Activated CD4-positive, alpha-beta T cell treated with anti-CD3 and anti-CD28 coated beads, Interleukin-2, Interleukin-6, amounts not matched to agents 100 ng/mL and 50 ng/mL, durations not matched to agents 16 hours and 8 hours (primary cell): Measurements from ENCODE around the gene OSBPL6.
"Not testable (repeated sequence)": the region's sequence is repeated elsewhere in the genome, so short reads cannot be mapped to it uniquely, and the experiment has no call there.

Experiments
- DNase-seq: peaks from one replicate; pipeline ENCODE4 v3.0.0-alpha.2; 2020

OSBPL6 gene

DNA sequence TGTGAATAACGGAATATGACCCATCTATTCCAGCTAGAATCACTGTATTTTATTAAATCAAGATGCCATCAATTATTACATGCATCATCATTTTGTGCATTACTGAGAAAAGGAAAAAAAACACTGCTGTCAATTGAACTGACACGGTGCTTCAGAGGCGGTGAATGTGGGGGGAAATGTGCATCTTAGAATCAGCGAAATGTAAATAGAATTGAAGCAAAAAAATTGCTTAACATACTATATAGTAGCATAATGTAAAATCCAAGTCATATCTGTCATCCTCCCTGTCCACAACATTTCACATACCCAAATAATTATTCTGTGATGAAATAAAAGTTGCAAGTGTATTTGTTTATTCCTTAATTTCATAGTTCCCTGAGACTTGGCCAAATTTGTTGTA lies 172.1 kb downstream of the OSBPL6 start:
- DNase-seq = no peak

DNA sequence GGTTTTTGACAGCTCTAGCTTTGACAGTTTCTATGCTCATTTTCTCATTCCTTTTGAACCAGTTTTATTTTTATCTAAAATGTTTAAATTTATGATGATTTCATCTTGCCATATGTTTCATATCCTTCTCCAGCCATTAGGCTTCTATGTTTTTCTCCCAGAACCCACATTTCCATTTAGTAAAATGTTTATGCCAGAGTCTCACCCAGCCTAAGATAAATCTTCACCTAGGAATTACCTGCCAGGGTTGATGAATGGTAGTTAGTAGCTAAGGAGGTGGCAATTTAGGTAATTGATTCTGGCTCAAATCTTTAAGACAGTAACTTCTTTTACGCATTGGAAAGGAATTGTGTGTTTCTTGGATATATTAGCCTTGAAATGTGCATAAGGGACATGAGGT lies 173.0 kb downstream of the OSBPL6 start:
- no peak for DNase-seq

DNA sequence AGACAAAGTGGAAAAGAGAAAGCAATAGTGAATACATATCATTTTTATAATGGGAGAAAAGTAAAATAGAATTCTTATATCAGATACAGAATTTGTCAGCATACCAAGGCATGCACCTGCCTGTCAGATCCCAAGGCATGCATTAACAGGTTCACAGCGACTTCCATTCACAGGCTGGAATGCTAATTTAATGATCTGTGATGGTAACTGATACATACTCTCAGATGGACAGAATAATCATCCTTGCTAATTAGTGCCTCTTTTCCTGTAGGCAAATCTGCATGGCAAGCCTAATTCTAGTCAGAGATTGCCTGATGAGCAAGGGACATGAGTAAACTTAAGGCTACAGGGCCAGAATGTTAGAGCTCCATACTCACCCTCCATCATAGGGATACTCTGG lies 180.6 kb downstream of the OSBPL6 start:
- DNase-seq = no peak

DNA sequence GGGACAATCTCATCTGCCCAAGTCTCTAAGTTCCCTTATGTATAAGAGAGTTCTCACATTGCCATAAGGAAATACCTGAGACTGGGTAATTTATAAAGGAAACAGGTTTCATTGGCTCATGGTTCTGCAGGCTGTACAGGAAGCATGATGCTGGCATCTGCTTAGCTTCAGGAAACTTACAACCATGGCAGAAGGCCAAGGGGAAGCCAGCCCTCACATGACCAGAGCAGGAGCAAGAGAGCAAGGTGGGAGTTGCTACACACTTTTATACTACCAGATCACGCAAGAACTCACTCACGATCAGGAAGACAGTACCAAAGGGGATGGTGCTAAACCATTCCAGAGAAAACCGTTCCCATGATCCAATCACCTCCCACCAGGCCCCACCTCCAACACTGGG lies 182.7 kb downstream of the OSBPL6 start:
- no peak for DNase-seq

DNA sequence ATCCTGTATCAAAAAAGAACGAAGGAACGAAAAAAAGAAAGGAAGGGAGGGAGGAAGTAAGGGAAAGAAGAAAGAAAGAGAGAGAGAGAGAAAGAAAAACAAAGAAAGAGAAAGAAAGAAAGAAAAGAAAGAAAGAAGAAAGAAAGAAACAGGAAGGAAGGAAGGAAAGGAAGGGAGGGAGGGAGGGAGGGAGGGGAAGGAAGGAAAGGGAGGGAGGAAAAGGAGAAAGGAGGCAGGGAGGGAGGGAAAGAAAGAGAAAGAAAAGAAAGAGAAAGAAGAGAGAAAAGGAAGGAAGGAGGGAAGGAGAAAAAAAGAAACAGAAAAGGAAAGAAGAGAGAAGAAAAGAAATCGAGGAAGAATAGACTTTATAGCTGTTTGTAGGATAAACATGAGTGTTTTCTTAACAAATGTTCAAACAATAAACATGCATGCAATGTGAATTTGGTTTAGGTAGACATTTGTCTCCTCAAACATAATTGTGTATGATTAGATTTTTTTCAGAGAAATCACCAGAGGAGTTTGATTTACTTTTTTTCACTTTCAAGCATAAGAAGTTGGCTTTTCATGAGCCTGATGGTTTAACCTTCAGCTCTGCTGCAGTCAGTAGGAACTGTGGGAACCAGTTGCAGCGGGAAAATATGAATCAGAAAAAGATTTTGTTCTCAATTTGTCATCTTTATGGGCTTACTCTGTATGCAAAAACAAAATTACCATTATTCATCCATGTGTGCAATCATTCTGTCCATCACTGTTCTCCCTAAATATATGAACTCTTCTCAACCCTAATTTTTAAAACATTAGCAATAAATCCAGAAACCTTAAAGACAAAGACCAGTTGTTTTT lies 185.1 kb downstream of the OSBPL6 start:
- no peak for DNase-seq

DNA sequence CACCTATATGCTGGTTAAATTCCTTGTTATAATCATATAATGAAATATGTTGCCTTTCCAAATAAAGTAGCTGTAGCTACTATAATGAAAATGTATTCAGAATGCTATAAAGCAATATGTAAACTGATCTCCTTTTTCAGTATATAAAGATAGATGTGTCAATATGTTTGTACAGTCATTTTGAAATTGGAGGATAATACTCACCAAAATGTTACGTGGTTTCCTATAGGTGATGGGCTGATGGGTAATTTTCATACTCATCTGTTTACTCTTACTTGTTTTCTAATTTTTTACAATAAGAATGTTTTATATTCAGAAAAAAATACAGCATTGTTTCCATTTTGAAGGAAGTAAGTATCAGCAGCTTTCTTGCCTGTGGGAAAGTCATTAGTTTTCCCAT lies 186.5 kb downstream of the OSBPL6 start:
- peak; percentile 34 for DNase-seq

DNA sequence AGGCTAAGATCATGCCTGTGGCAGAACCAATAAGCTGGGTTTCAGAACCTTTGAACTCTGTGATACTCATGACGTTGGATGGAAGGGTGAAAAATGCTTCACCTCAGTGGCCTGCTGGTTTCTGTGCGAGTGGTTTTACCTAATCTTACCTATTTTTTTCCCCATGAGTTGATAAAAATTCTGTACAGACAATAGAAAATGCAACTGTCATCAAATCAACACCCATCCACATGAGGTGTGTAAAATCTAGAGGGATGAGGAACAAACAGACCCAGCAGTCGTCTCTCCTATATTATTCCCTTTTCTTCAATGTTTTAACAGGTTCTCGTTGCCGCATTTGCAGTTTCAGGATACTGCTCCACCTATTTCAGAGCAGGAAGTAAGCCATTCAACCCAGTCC lies 189.4 kb downstream of the OSBPL6 start:
- DNase-seq = no peak

DNA sequence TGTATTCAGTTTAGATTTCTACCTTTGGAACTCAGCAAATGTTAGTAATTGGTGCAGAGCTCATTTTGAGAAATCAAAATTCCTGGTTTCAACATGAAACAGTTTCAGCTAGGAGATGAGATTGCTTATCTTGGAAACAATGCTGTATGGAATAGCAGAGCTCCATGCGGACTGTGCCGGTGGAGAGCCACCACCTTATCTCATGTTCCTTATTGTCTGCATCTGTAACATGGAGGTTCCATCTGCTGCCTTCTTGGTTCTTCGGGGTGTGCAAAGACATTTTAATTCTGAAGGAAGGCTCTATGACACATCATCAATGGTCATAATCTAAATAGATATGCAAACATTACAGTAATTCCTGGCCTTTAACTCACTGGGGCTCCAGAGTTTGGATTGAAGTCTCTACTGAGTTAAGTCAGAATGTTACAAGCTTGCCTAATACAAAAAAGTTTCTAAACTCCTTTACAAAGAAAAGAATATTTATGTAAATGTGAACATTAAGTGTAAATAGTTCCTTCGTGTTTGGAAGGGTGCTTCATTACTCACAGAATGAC lies 191.4 kb downstream of the OSBPL6 start:
- no peak for DNase-seq

DNA sequence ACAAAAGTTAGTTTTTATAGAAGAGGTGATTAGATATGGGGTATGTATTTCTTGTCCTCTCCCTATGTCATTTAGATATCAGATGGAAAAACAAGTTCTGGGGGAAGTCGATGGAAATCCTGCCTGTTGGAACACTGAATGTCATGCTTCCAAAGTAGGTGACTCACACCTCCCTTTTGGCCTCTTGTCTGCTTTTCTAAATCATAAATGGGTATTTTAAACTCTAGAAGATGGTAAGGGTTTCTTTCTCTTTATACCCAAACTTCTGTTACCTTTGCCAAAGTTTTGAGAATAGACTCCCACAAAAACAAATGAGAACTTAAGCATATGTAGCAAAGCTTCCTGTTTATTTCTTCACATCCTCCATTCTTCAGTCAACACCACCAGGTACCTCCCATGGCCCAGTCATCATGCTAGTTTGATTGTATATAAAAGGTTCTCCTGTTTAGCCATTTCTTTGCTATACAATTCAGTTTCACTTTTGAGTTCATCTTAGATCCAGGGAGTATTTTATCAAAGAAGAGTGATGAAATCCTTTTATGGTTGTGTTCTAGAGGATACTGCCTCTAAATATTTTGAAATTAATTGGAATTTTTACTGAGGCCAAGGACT lies 192.8 kb downstream of the OSBPL6 start:
- DNase-seq = no peak

DNA sequence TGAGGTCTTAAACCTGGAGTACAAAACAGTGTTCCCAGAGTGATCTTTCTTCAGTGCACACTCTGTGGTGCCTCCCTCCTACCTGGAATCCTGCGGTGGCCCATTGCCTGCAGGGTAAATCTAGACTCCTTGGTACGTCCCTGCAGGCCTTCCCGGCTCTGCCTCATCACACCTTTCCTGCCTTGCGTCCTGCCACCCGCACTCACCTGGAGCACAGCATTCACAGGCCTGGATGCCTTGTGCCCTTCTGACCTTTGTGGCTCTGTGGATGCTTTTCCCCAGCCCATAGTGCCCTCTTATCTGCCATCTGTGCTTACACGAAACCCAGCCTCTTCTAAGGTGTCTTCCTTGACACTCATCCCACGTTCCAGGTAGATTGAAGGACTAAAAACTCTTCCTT lies 194.0 kb downstream of the OSBPL6 start:
- no peak for DNase-seq

DNA sequence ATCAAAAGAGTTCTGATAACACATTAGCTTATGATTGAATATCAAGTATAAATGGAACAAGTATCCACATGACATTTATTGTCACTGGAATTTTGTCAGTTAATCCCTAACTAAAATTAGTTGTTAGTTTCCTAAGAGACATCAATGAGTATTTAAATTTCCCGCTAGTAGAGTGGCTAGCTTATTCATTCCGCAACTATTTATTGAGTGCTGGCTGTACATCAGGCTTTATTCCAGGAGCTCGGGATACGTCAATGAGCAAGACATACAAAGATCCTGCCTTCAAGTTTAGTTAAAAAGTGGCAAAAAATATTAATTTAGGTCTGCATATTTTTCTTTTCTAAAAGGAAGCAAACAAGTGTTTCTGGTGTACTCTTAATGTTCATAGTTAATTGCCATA lies 197.4 kb downstream of the OSBPL6 start:
- DNase-seq = no peak

DNA sequence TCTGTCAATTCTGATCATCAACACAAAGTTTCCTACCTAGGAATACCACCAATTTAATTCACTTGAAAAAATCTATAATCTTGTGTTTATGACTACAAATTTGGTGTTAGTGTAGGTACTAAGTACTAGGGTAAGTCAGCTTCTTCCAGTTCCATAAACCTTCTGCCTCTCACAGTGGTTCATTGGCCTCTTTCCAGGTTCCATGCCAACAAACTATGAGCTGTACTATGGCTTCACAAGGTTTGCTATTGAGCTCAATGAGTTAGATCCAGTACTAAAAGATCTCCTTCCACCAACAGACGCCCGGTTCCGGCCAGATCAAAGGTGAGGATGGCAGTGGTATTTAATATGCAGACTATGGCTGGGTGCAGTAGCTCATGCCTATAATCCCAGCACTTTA lies 197.9 kb downstream of the OSBPL6 start:
- no peak for DNase-seq

DNA sequence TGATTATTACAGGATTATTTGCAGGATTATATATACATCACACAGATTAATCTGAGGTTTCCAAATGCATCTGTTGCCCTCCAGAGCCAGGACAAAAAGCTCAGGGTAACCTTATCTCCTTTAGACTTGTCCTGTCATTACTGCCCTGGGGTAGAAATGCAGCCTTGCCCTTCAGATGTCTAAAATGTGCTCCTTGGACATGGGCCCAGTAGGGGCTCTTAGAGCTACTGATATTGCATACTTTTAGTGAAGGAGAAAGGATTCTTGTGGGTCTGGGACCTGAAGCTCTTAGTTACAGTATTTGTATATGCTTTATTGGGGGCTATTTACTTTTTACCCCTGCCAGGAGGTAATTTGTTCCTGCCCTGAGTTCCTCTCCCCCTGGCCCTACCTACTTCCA lies 200.5 kb downstream of the OSBPL6 start:
- no peak for DNase-seq

DNA sequence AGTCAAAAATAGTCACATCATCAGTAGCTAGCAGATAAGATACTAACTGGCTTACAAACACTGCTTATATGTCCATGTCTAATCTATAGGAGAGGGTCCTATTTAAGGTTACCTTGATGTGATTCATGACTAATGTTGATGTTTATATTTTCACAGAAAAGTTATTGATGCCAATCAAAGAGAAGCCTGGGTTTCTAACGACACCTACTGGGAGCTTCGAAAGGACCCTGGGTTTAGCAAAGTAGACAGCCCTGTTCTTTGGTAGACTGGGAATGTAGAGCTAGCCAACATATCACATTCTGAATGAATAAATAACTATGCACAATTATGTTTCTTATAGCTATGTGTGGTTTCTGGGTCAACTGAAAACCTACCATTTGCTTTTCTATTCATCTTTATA lies 201.0 kb downstream of the OSBPL6 start:
- DNase-seq = no peak

DNA sequence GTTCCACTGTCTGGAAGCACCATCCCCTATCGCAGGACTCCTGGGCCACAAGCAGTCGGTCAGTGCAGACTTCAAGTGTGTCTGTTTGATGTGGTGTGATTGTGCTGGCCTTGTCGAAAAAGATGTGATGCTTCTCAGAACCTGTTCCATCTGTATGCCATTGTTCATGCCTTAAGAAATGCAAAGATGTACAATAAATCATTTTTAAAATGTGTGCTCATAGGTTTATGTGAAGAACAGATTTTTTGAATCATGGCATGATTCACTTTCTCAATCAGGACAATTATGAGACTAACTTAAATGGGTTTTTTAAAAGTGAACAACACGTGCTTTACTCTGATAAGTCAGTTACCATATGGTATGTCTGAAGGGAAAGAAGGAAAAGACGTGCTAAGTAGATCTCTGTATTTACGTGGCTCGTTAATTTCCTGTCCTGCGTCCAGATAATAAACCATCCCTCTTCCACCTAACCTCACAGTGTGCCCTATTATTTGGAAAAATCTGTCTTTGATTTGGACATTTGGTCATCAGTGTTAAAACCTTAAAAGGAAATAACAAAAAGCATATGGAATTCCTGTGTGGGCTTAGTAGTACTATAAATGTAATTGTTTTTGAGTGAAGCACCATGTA lies 201.7 kb downstream of the OSBPL6 start:
- no peak for DNase-seq

DNA sequence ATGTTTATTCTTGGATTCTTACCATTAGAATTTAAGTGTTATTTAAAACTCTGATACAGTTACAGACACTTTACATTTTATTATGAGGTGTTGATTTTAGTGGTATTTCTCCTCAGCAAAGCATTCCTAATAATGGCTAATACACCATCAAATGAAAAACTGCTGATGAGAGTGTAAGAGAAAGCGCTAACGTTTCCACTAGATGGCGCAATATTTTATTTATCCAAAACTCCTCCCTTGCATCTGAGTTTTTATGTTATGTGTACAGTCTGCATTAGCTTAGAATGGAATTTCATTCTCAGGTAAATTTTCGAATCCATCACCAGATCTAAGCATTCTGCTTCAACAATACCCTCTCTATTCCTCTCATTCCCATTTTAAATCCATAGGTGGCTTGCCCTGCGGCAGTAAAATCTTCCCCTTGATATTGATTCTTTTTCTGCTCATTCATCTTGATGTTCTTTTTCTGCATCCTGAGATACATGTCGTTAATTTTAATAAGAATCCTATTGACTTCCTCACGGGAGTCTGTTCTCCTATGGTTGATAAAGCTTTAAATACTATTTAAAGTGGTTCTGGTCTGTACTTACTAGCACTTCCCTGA lies 202.8 kb downstream of the OSBPL6 start:
- peak; percentile 68 for DNase-seq

DNA sequence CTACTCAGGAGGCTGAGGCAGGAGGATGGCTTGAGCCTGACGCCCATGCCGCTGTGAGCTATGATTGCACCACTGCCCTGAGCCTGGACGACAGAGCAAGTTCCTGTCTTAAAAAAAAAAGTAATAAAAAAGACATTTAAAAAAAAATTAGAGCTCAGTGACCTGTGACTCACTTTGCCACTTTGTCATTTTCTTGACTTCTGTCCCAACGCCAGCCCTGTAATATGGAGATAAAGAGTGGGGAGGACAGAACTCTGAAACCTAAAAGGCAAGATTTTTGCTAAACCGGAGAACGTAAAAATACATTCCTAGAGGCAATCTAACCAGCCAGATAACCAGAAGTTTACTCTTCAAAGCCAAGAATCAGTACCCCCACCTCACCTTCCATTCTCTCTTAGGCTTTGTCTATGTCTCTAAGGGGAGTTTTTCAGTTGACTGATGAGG lies 207.7 kb downstream of the OSBPL6 start:
- DNase-seq = no peak

DNA sequence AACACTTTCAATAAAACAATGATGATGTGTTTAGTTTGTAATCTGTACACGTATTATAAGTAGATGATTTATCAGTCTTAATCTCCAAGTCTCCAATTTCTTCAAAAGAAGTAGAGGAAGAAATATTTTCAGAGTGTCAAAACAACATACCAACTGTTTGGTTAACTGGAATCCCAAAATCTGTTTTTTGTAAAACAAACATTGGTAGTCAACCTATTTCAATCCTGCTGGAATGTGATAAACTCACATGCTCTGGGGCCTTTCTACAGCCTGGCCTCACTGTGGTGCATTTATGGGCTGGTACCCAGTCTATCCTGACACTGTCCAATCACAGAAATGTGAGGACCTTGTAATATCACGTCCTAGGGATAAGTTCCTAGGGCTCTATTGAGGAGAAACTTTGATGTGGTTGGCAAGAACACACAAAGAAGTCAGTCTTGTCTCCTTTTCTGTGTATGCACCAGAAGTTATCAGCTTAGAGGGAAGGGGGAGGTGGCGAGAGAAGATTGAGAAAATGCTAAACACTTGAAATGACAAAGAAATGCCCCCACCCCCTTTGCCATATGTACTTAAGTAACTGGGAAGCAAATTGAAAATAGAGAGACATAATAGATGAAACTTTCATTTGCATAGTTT lies 209.5 kb downstream of the OSBPL6 start:
- DNase-seq = peak; percentile 78

DNA sequence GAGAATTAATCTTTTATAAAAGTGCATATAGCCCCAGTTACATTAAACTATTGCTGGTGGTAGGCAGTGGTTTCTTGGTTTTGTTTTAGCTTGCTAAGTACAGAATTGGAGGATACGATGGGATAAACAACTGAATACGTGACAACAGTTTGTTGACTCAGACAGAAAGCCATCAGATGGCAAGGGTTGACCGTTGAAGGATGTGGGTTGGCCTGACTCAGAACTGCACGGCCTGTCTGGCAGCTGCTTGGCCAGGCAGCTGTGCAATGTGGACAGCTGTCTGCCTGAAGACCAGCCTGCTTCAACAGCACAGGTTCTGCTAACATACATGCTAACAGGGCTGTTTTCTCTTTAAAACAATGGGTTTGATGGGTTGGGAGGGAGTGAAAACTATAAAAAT lies 210.1 kb downstream of the OSBPL6 start:
- DNase-seq = peak; percentile 93

DNA sequence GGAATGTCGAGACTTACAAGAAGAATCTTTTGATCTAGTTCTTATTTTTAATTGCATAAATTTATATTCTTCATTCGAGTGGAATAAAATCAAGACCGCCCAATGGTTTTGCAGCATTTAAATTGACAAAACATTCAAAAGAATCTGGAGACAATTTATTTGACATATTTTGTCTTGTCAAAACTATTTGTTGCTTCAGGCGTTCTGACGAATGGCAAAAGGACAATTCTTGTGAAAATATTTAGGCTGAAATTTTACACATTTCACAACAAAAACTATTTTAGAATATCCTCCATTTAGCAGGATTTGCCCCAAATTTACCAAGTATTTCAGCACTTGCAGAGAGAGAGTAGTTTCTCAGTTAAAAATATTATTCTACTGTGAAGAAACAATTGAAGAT lies 214.9 kb downstream of the OSBPL6 start:
- DNase-seq = no peak

DNA sequence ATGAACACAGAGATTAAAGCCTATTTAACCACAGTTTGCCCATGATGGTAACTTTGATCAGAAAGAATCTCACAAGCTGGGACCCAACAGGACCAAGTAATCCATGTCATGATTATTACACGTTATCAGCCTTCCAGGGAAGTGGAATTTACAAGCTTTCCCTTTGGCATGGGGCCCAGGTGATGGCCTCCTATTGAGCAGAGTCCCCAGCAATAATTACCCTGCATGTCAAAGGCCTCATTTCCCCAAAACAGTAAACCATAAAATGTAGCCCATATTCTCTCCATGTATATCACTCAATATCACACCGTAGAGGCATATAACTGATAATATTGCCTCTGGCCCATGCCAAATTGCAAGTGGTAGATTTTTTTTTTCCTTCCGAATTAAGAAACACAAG lies 217.7 kb downstream of the OSBPL6 start:
- DNase-seq = no peak

DNA sequence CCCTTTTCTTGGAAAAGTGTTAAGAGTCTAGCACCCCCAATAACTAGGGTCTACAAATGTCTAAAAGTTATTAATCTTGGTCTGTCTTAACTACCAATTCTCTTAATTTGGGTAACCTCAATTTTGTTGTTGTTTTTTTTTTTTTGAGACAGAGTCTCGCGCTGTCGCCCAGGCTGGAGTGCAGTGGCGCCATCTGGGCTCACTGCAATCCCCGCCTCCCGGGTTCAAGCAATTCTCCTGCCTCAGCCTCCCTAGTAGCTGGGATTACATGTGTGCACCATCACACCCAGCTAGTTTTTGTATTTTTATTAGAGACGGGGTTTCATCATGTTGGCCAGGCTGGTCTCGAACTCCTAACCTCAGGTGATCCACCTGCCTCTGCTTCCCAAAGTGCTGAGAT lies 218.1 kb downstream of the OSBPL6 start:
- DNase-seq = not testable (repeated sequence)
